Glomerular visceral epithelial cell (primary cell): ENCODE data around the gene JOSD2.
"Not testable (repeated sequence)": the region's sequence is repeated elsewhere in the genome, so short reads cannot be mapped to it uniquely, and the experiment has no call there.

Experiments
- DNase-seq: peaks from one replicate; pipeline ENCODE4 v3.0.0-alpha.2; 2016; ENCODE audit errors: extremely low spot score

JOSD2 gene

GRCh38 chr19:50478901-50479715 is 31.9 kb downstream of the JOSD2 start:
- no peak for DNase-seq

DNA sequence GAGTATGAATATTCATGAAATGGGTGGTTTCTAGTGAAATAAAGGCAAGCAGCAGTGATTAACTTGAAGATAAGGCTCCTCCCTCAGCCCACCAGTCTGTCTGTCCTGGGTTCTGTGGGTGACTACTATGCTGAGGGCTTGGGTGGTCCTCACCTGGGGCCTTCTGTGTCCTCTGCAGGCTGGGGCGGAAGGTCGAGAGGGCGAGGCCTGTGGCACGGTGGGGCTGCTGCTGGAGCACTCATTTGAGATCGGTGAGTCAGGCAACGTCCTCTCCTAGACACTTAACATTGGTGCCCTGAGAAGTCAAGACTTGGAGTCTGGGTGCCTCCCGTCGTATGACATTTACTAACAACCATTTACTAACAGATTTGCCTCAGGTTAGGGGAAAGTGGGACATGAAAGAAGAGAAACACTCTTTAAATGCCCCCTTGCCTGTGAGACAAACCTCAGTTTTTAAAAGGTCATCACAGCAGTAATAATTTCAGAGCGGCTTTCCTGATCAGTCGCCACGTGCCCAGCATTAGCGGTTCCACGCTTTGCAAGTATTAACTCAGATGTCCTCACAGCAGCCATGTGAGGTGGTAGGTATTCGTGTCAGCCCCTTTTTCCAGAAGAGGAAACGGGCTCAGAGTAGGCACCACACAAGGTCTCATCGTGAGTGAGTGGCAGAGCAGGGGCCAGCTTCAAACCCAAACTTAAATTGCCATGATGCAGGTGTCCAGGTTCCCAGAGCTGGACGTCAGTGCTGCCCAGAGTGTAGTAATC is 33.1 kb downstream of the JOSD2 start:
- DNase-seq: no peak

GRCh38 chr19:50476907-50477238 is 34.1 kb downstream of the JOSD2 start:
- DNase-seq: no peak

GRCh38 chr19:50476224-50476906 is 34.6 kb downstream of the JOSD2 start, which contains the start of the genes EMC10 and GARIN5A:
EMC10 (plus strand) TSS chr19:50476507; CDS start chr19:50476545, 38 bp downstream.
GARIN5A (minus strand) TSS chr19:50476848; CDS start chr19:50476388, 460 bp downstream.
- peak; percentile 95 for DNase-seq

- no peak for DNase-seq
Observed at GRCh38 chr19:50475736-50476223, 35.2 kb downstream of the JOSD2 start.

GRCh38 chr19:50475101-50475568 is 35.9 kb downstream of the JOSD2 start:
- no peak for DNase-seq

- not testable (repeated sequence) for DNase-seq
Observed at GRCh38 chr19:50473336-50473735, 37.7 kb downstream of the JOSD2 start.

GRCh38 chr19:50468818-50469217 is 42.2 kb downstream of the JOSD2 start:
- DNase-seq: no peak

DNA sequence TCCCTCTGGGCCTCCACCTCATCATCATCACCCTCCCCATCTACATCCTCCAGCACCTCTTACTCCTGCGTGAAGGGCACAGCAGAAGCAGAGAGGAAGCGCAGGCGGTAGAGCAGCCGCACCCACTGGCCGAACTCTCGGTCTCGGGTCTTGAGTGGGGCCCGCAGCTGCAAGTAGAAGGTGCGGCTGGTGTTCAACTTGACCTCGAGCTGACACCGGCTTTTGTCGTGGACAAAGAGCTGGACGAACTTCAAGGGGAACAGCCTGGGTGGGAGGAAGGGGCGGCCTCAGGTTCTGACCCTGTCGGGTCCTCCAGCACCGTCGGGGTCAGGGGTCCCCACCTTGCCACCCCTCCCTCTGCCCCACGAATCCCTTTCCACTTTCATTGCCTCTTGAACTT is 43.4 kb downstream of the JOSD2 start:
- DNase-seq: no peak

DNA sequence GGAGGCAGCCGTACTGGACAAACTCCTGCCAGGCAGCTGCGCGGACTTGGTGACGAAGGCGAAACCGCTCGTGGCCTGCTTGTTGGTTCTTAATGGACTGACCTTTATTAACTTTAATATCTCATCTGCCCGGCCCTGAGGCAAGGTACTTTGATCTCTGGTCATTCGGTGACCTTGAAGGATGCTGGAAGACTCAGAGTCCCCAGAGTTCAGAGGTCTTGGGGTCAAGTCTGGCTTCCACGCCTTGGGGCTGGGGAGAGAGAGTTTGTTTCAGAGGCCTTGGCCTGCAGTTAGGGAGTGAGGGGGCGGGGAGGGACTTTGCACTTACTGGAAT is 44.3 kb downstream of the JOSD2 start:
- no peak for DNase-seq

DNA sequence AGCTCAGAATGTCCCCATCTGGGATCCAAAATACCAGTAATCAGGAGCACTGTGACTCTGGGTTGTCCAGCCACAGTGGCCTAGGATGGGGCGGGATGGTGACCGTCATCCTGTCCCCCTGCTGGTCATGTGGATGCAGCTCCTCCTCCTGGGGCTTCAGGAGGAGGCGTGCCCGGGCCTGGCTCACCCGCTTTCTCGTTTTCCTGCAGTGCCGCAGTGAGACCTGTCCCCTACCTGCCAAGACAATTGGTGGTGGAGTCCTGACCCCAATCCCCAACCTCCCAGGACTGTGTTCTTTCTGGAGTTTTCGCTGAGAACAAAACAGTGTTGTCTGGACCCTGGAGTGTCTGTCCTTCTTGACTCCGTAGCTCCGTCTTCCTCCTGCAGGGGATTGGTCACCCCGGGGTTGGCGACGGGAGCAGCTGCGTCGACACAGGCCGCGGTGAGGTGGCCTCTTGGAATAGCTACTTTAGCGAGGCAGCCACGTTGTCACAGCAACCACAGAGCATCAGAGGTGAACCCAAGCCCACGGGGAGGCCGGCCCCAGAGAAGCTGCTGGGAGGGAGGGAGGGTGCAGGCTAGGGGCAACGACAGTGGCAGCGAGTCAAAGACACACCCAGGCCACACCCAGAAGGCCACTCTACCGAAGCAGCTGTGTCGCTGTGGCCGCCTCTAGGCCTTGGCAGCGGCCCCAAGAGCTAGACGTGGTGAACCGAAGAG is 44.8 kb downstream of the JOSD2 start:
- DNase-seq: no peak

GRCh38 chr19:50465000-50465399 is 46.0 kb downstream of the JOSD2 start:
- no peak for DNase-seq

- no peak for DNase-seq
Observed at GRCh38 chr19:50464348-50464747, 46.6 kb downstream of the JOSD2 start.

DNA sequence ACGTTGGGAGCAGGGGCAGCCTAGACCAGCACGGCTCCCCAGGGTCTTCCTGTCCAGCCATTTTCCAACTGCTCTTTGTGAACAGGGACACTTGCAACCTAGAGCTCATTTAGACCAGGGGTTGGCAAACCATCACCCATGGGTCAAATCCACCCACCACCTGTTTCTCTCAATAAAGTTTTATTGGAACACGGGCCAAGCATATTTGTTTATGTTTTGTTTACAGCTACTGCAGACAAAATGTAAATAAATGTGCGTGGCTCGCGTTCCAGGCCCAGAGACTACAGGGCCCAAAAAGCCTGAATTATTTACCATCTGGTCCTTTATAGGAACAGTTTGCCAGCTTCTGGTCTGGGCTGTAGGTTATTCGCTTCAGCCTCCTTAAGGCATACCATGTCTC is 48.0 kb downstream of the JOSD2 start:
- DNase-seq: no peak

GRCh38 chr19:50461066-50461875 is 49.7 kb downstream of the JOSD2 start:
- DNase-seq: peak; percentile 80

GRCh38 chr19:50460161-50460765 is 50.7 kb downstream of the JOSD2 start:
- peak; percentile 84 for DNase-seq

DNA sequence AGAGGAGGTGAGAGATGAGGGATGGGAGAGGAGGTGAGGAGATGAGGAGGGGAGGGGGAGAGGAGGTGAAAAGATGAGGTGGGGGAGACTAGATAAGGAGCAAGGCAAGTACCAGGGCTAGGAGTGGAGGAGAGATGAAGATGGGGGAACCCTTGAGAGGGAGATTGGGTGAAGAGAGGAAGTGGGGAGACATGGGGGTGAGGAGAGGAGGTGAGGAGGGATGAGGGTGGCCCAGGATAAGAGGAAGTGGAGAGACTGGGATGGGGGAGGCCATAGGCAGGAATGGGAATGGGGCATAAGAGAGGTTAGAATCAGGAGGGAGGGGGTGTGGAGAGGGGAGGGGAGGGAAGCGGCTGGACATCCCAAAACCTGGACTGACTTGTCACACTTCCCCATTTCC is 51.4 kb downstream of the JOSD2 start:
- DNase-seq: no peak

DNA sequence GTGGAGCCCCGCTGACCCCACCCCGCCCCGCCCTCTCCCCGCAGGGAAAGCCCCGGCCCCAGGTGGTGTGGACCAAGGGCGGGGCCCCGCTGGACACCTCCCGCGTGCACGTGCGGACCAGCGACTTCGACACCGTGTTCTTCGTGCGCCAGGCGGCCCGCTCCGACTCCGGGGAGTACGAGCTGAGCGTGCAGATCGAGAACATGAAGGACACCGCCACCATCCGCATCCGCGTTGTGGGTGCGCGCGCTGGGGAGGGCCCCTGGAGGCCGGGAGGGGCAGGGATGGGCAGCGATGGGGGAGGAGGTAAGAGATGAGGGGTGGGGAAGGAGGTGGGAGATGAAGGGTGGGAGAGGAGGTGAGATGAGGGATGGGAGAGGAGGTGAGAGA is 51.9 kb downstream of the JOSD2 start:
- no peak for DNase-seq

- DNase-seq: no peak
Observed at GRCh38 chr19:50458396-50459066, 52.5 kb downstream of the JOSD2 start.

- no peak for DNase-seq
Observed at GRCh38 chr19:50457300-50457699, 53.7 kb downstream of the JOSD2 start.
